ENCODE results near the gene ENDOU. TPM values are rescaled to one million over a fixed set of nuclear protein-coding genes. Genes with fewer than 3 reads are reported as not detected.

Gene ENDOU
- total and polyA plus RNA-seq, 2 donors (not counting 3 experiments of a cell fraction or from before 2014, with no cell fraction given) = not detected

DNA sequence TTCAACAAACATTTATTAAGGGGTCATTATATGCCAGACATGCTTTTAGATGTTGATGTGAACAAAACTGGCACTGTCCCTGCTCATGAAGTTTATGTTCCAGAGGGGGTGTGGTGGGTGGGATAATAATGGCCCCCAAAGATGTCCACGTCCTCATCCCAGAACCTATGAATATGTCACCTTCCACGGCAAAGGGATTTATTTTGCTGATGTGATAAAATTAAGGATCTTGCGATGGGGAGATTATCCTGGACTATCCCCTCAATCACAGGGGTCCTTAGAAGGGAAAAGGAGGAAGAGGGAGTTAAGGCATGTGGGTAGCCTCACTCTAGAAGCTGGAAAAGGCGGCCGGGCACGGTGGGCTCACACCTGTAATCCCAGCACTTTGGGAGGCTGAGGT lies 46.0 kb upstream of the ENDOU start:
- ChIA-PET POLR2A (no interaction called here), CTCF (interaction anchor here (1.4 to 10.1 kb wide), 4 partner anchors 11 to 68 kb away, joined by 6 to 385 read pairs (median 130); no protein-coding TSS in a partner anchor)
- Histone ChIP-seq H3K79me2 (ENCODE audit: control insufficient read depth, insufficient read depth, low read length) (no peaks in the 10 kb centered on the region), H3K4me2 (ENCODE audit: insufficient read depth, low read length) (no peak overlapping the region), H3K9me1 (replicated peaks; ENCODE audit: control insufficient read depth, extremely low read depth, insufficient read depth, low read length) (no peaks in the 10 kb centered on the region), H3K27me3 (ENCODE audit: control insufficient read depth in 2 of 2, insufficient read depth in 2 of 2, low read length in 2 of 2) (no peaks in the 10 kb centered on the region), H3K4me3 (replicated peaks in 1 of 3; ENCODE audit: insufficient read depth in 1 of 3, low read depth in 1 of 3, low read length in 3 of 3) (no peak overlapping the region), H3K9ac (replicated peaks; ENCODE audit: extremely low read depth, insufficient read depth, low read length) (no peak overlapping the region), H3K9me3 (replicated peaks; ENCODE audit: control insufficient read depth, insufficient read depth, low read length) (no peaks in the 10 kb centered on the region), H4K20me1 (replicated peaks; ENCODE audit: control insufficient read depth, extremely low read depth, insufficient read depth, low read length) (no peaks in the 10 kb centered on the region), H2AFZ (ENCODE audit: low read depth, low read length) (no peak overlapping the region), H3K36me3 (ENCODE audit: control insufficient read depth in 2 of 2, extremely low read depth in 1 of 2, insufficient read depth in 2 of 2, low read length in 2 of 2) (no peaks in the 10 kb centered on the region), H3K4me1 (ENCODE audit: control insufficient read depth, extremely low read depth, insufficient read depth, low read length) (peaks cover 16% of the 10 kb centered on the region), H3K27ac (ENCODE audit: insufficient read depth, low read depth, low read length) (no peak overlapping the region)
- dilution Hi-C loops (cut with MboI; ENCODE audit: extremely low pct_ligation_motif_present, low sequenced_read_pairs) = no loop called here
- intact Hi-C loops (cut with micrococcal nuclease) = no loop called here
- DNase-seq (ENCODE audit: low read depth, low spot score) (no peak), FAIRE-seq (no peak)
- TF ChIP-seq GATA2 (IDR thresholded peaks at IDR 0.05; ENCODE audit: insufficient read depth, insufficient read length, low read depth, low read length) = no peak
- TF ChIP-seq FOS (IDR thresholded peaks at IDR 0.05; ENCODE audit: borderline replicate concordance, insufficient read depth, low read length) = no peak
- no TSS peak for BruUV-seq (replicated peaks)

DNA sequence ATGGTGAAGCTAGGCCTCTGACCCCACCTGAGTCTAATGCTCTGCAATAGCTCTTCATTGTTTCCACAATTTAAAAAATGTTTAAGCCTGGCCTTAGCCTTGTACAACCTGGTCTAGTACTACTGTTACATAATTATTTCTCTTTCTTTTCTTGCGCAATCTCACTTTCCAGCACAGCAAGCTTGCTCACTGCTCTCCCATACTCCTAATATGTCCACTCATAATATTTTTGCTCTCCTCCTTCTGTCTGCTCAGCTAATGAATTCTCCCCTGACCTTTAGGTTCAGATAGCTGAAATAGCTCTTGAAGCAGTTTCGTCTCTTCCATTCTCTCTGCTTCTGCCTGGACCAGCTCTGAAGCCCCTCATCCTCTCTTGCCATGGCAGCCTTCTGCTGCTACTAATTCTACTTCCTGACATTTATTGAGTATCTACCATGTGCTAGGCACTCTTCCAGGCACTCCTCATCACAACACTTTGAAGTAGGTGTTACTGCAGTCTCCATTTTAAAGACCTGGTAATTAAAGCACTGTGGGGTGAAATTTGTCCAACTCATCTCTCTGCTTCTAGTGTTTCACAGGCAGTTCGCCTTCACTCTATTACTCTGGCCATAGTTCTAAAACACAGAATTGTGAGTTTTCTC lies 44.9 kb upstream of the ENDOU start:
- H3K9ac ChIP-seq (replicated peaks; ENCODE audit: extremely low read depth, insufficient read depth, low read length) = no peak overlapping the region
- no peaks in the 10 kb centered on the region for H3K36me3 ChIP-seq (ENCODE audit: control insufficient read depth in 2 of 2, extremely low read depth in 1 of 2, insufficient read depth in 2 of 2, low read length in 2 of 2)
- H3K79me2 ChIP-seq (ENCODE audit: control insufficient read depth, insufficient read depth, low read length) = no peaks in the 10 kb centered on the region
- POLR2A ChIA-PET = no interaction called here
- no peak overlapping the region for H3K27ac ChIP-seq (ENCODE audit: insufficient read depth, low read depth, low read length)
- CTCF ChIA-PET = interaction anchor here (1.0 to 10.1 kb wide), 7 partner anchors 9 to 69 kb away, joined by 3 to 385 read pairs (median 99); partner anchors contain the start of gene RAPGEF3
- dilution Hi-C loops (cut with MboI; ENCODE audit: extremely low pct_ligation_motif_present, low sequenced_read_pairs) = no loop called here
- no peak for FAIRE-seq
- H3K4me2 ChIP-seq (ENCODE audit: insufficient read depth, low read length) = no peak overlapping the region
- no peaks in the 10 kb centered on the region for H3K9me1 ChIP-seq (replicated peaks; ENCODE audit: control insufficient read depth, extremely low read depth, insufficient read depth, low read length)
- H2AFZ ChIP-seq (ENCODE audit: low read depth, low read length) = no peak overlapping the region
- no peak for TF ChIP-seq POLR2AphosphoS5 (IDR thresholded peaks at IDR 0.05; ENCODE audit: insufficient read depth, low read depth, low read length)
- TF ChIP-seq GATA2 (IDR thresholded peaks at IDR 0.05; ENCODE audit: insufficient read depth, insufficient read length, low read depth, low read length) = no peak
- no peak for TF ChIP-seq JUN (IDR thresholded peaks at IDR 0.05; ENCODE audit: borderline replicate concordance, insufficient read depth, insufficient read length, low read depth)
- TF ChIP-seq FOS (IDR thresholded peaks at IDR 0.05; ENCODE audit: borderline replicate concordance, insufficient read depth, low read length) = no peak
- intact Hi-C loops (cut with micrococcal nuclease) = no loop called here
- H3K9me3 ChIP-seq (replicated peaks; ENCODE audit: control insufficient read depth, insufficient read depth, low read length) = no peaks in the 10 kb centered on the region
- no TSS peak for BruUV-seq (replicated peaks)
- H3K4me3 ChIP-seq (replicated peaks in 1 of 3; ENCODE audit: insufficient read depth in 1 of 3, low read depth in 1 of 3, low read length in 3 of 3) = no peak overlapping the region
- DNase-seq (ENCODE audit: low read depth, low spot score) = no peak
- H3K4me1 ChIP-seq (ENCODE audit: control insufficient read depth, extremely low read depth, insufficient read depth, low read length) = peaks cover 15% of the 10 kb centered on the region
- no peaks in the 10 kb centered on the region for H3K27me3 ChIP-seq (ENCODE audit: control insufficient read depth in 2 of 2, insufficient read depth in 2 of 2, low read length in 2 of 2)
- H4K20me1 ChIP-seq (replicated peaks; ENCODE audit: control insufficient read depth, extremely low read depth, insufficient read depth, low read length) = no peaks in the 10 kb centered on the region

All from endothelial cell of umbilical vein (primary cell).